Mesothelial cell of epicardium (in vitro differentiated cells): Measurements from ENCODE around the gene KLK15. TPM values are rescaled to one million over a fixed set of nuclear protein-coding genes. Genes with fewer than 3 reads are reported as not detected.

Experiments
- DNase-seq, 2 experiments: peaks; one replicate each; pipeline ENCODE4 v3.0.0; 2021; ENCODE audit warnings: low spot score in 2 of 2; ENCODE audit not compliant: unreplicated experiment in 2 of 2
- H3K27ac Mint-ChIP-seq: 2 replicates; pipeline ENCODE4 v1.8.0; 2021; ENCODE audit warnings: mixed read lengths
- H3K27me3 Mint-ChIP-seq: 2 replicates; pipeline ENCODE4 v1.8.0; 2021; ENCODE audit warnings: low read depth, mixed read lengths
- H3K36me3 Mint-ChIP-seq: 2 replicates; pipeline ENCODE4 v1.8.0; 2021; ENCODE audit warnings: mixed read lengths
- H3K4me1 Mint-ChIP-seq: 2 replicates; pipeline ENCODE4 v1.8.0; 2021; ENCODE audit warnings: mixed read lengths
- H3K4me3 Mint-ChIP-seq: 2 replicates; pipeline ENCODE4 v1.8.0; 2021; ENCODE audit warnings: mild to moderate bottlenecking, moderate library complexity, mixed read lengths
- H3K9me3 Mint-ChIP-seq: 2 replicates; pipeline ENCODE4 v1.8.0; 2021; ENCODE audit warnings: mixed read lengths
- total RNA-seq: library from RNA; stranded (reverse); gene quantifications from 3 replicates; pipeline ENCODE4 v1.2.1, GENCODE V29; 2021
- TF ChIP-seq, protein P1 (sequence below): fragments of 200-600 bp; sonication (generic); IDR thresholded peaks from one replicate; pipeline ENCODE4 v1.5.0; 2021; ENCODE audit warnings: antibody characterized with exemption; ENCODE audit not compliant: unreplicated experiment

KLK15 gene
- total RNA-seq, 1 donor from 2014 or later = not detected

DNA sequence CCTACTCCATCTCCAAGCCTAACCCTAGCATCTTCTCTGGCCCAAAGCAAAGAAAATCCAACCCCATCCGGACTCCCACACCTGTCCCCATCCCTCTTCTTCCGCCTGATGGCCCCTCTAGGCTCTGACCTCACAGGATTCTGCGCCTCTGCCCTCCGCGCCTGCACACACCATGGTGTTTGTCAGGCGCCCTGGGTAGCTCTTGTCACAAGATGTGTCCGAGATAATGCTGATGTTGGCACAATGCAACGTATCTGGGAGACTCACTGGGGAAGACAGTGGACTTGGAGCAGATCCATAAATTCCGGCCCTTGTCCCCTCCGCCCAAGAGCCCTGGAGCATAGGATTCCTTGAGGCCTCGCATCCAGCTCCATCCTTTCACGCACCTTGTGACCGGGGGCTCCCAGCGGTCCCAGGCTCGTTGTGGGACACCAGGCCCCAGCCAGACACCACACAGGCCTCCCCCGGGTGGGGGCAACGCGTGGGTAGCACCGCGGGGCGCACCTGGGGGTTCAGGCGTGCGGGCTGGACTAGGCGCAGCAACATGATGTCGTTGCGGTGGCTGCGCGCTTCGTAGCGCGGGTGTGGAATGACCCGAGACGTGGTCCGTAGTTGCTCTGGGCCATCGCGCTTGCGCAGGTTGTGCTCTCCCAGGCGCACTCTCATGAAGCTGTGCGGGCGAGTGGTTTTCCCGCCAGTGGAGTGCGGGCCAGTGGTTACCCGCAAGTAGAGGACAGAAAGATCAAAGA is 6.7 kb downstream of the KLK15 start:
- H3K4me3 Mint-ChIP-seq = no peak overlapping the region
- H3K9me3 Mint-ChIP-seq = no peaks in the 10 kb centered on the region
- TF ChIP-seq, protein P1, sequence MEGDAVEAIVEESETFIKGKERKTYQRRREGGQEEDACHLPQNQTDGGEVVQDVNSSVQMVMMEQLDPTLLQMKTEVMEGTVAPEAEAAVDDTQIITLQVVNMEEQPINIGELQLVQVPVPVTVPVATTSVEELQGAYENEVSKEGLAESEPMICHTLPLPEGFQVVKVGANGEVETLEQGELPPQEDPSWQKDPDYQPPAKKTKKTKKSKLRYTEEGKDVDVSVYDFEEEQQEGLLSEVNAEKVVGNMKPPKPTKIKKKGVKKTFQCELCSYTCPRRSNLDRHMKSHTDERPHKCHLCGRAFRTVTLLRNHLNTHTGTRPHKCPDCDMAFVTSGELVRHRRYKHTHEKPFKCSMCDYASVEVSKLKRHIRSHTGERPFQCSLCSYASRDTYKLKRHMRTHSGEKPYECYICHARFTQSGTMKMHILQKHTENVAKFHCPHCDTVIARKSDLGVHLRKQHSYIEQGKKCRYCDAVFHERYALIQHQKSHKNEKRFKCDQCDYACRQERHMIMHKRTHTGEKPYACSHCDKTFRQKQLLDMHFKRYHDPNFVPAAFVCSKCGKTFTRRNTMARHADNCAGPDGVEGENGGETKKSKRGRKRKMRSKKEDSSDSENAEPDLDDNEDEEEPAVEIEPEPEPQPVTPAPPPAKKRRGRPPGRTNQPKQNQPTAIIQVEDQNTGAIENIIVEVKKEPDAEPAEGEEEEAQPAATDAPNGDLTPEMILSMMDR = no peak
- H3K36me3 Mint-ChIP-seq = no peaks in the 10 kb centered on the region
- no peaks in the 10 kb centered on the region for H3K4me1 Mint-ChIP-seq
- peaks cover 70% of the 10 kb centered on the region for H3K27me3 Mint-ChIP-seq
- no peak for DNase-seq
- H3K27ac Mint-ChIP-seq = no peak overlapping the region

DNA sequence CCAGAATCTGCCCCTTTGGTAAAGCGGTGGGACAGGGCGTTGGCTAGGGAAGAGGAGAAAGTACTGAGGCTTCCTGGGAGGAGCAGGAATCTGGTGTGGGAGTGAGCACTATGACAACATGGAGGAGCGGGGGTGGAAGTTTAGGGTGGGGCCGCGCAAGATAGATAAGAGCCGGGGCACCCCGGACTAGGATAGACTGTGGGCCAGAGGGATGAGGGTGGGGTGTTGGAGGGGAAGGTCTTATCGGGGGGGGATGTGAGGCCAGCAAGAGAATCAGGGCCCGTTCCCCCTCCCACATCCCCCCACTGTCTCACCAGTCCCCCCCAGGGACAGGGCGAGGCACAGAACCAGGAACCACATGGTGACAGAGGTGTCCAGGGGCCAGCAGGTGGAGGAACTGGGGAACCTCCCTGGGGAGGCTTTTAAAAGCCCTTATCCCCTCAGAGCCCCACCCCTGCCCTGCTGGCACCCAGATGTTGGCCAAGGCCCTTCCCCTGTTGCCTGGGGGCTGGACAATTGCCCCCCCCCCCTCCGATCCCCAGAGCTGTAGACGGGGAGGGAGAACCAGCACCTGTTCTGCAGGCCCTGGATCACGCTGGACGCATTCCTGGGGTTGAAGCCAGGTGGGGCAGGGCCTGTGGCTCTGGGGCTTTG is 9.9 kb downstream of the KLK15 start, which contains the start of gene KLK1:
Gene KLK1 (minus strand): TSS at position 399 of the 654 bp plus-strand sequence. CDS start 39 bp downstream, at position 360.
- TF ChIP-seq, protein P1 = no peak
- Mint-ChIP-seq H3K36me3 (no peaks in the 10 kb centered on the region), H3K27ac (no peak within 1 kb of the TSS), H3K9me3 (no peaks in the 10 kb centered on the region), H3K4me1 (peaks cover 15% of the 10 kb centered on the region), H3K4me3 (no peak within 1 kb of the TSS), H3K27me3 (peaks cover 84% of the 10 kb centered on the region)
- no peak for DNase-seq

DNA sequence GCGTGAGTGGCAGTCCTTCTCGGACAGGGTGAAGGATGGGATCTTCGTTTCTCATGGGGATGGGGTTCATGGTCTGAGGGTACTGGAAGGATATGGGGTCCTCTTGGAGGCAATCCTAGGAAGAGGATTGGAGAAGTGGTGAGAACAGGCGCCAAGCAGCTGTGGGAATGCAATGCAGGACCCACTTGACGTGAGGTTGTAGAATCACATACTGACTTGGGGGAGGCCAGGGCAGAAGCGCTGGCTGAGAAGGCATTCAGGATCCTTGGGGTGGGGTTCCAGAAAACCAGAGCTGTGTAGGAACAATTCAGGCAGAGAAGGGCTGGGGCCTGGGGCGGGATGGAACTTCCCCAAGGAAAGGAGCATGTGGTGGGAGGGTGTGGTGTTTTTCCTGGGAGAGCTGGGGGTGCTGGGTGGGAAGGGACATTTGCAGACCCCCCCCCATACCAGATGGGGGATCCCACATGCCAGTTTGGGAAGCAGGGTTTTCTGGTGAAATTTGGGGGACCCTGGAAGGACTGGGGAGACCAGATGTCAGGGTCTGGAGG is 10.6 kb downstream of the KLK15 start:
- Mint-ChIP-seq H3K27ac (no peak overlapping the region), H3K27me3 (peaks cover 86% of the 10 kb centered on the region), H3K4me1 (peaks cover 16% of the 10 kb centered on the region), H3K36me3 (no peaks in the 10 kb centered on the region), H3K9me3 (no peaks in the 10 kb centered on the region), H3K4me3 (no peak overlapping the region)
- no peak for DNase-seq
- TF ChIP-seq, protein P1 = no peak

DNA sequence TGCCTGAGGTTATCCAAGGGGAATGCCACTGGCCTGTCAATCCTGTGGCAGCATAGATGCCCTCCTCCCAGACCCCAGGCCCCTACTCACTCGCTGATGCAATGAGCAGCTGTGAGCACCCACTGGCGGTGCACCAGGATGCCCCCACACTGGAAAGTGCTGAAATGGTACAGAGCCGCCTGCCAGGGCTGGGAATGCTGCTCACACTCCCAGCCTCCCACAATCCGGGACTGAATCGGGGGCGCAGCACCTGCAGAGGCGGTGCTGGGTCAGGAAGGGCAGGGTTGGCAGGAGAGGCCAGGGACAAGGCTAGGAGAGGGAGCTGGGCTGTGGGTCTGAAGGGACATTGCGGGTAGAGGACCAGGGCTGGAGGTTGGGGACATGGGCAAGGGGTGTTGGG is 11.8 kb downstream of the KLK15 start:
- Mint-ChIP-seq H3K27me3 (peaks cover 89% of the 10 kb centered on the region), H3K36me3 (no peaks in the 10 kb centered on the region), H3K4me3 (no peak overlapping the region), H3K27ac (no peak overlapping the region), H3K9me3 (no peaks in the 10 kb centered on the region), H3K4me1 (peaks cover 16% of the 10 kb centered on the region)
- TF ChIP-seq, protein P1 = no peak
- DNase-seq = no peak

DNA sequence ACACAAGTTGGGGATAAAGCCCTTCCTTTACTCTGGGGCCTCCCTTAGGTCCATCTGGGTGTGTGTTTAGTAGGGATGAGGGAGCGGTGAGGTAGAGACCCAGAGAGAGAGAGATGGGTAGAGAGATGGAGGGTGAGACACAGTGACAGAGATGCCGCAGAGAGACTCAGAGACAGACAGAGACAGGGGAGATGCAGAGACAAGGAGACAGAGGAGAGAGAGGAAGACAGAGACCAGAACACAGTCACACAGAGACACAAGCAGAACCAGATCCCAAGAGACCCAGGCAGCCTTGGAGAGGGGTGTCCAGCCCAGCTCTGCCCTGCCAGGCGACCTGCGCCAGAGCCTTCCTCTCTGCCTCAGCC is 12.1 kb downstream of the KLK15 start:
- Mint-ChIP-seq H3K27me3 (peaks cover 90% of the 10 kb centered on the region), H3K27ac (no peak overlapping the region), H3K9me3 (peaks cover 2% of the 10 kb centered on the region), H3K36me3 (no peaks in the 10 kb centered on the region), H3K4me1 (peaks cover 16% of the 10 kb centered on the region), H3K4me3 (no peak overlapping the region)
- TF ChIP-seq, protein P1 = no peak
- no peak for DNase-seq
